GM18502 (cell line): ENCODE data around the gene HSPA5.
"Not testable (repeated sequence)": the region's sequence is repeated elsewhere in the genome, so short reads cannot be mapped to it uniquely, and the experiment has no call there.

Source experiments
- ATAC-seq: cut with Tn5 transposase; IDR thresholded peaks from one replicate; pipeline ENCODE4 v1.9.1; 2021; ENCODE audit warnings: mild to moderate bottlenecking; ENCODE audit not compliant: unreplicated experiment, poor library complexity

Gene HSPA5

DNA sequence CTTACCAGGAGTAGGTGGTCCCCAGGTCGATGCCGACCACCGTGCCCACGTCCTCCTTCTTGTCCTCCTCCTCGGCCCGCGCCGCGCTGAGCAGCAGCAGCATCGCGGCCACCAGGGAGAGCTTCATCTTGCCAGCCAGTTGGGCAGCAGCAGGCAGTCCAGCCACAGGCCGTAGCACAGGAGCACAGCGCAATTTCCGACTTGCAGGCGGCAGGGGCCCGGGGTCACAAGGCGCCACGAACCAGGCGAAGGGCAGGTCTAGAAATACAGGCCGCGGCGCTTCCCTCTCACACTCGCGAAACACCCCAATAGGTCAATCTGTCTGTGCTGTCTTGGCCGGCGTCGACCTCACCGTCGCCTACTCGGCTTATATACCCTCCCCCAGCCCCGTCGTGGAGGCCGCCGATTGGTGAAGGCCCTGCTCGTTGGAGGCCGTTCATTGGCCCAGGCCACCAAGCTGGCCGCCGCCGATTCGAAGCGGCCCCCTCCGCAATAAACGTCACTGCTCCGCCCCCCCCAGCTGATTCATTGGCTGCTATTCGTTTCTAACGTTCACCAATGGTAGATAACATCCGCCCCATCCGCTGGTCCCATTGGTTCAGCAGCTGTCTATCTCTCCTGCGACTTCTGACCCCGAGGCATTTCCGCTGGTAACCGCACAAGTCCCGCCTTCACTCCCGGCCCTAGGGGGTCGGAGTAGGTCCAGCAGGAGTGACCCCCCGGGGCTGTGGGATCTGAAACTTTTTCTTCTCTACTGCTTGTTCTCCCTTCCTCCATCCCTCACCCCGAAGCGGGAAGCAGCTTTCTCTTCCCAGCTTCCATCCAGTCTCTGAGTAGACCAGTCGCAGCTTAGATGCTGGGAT lies at the start of gene HSPA5:
HSPA5 (minus strand) TSS at position 344 of the 863 bp plus-strand sequence; CDS start at position 127, 217 bp downstream.
- peak; percentile 90 for ATAC-seq

DNA sequence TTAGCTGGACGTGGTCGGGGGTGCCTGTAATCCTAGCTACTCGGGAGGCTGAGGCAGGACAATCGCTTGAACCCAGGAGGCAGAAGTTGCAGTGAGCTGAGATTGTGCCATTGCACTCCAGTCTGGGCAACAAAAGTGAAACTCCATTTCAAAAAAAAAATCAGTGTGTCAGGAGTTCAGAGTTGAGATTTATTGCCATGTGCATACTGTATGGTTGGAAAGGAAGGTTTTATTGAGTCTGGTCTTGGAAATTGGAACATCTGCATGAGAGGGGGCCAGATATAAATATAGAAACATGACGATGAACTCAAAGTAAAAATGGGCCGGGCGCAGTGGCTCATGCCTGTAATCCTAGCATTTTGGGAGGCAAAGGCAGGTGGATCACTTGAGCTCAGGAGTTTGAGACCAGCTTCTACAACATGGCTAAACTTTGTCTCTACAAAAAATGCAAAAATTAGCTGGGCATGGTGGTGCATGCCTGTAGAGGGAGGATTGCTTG lies 45.8 kb upstream of the HSPA5 start:
- not testable (repeated sequence) for ATAC-seq

GRCh38 chr9:125284855-125285254 lies 43.7 kb upstream of the HSPA5 start:
- ATAC-seq: no peak

GRCh38 chr9:125280945-125281344 lies 39.8 kb upstream of the HSPA5 start:
- no peak for ATAC-seq

GRCh38 chr9:125277411-125277810 lies 36.3 kb upstream of the HSPA5 start:
- ATAC-seq: no peak

GRCh38 chr9:125276771-125277170 lies 35.6 kb upstream of the HSPA5 start:
- ATAC-seq: no peak

DNA sequence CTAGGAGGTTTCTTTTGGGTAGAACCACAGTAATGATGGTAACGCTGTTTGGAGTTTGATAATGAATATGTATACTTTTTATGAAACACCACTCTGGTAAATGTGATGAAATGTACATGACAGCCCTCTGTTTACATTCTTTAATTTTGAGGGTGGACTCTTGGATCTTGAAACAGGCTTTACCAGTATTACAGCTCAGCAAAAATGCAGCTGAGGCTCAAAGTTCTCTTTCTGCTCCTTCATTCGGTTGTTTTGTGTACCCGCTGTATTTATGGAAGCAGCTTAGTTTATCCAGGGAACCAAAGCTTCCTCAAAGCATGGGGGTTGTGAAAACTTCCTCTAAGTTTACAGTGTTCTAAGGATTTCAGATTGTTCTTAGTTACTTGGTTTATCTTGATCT lies 31.6 kb upstream of the HSPA5 start:
- no peak for ATAC-seq

- no peak for ATAC-seq
These were observed 29.9 kb upstream of the HSPA5 start for GRCh38 chr9:125271081-125271480.

- no peak for ATAC-seq
These were observed 27.9 kb upstream of the HSPA5 start for GRCh38 chr9:125269014-125269397.

DNA sequence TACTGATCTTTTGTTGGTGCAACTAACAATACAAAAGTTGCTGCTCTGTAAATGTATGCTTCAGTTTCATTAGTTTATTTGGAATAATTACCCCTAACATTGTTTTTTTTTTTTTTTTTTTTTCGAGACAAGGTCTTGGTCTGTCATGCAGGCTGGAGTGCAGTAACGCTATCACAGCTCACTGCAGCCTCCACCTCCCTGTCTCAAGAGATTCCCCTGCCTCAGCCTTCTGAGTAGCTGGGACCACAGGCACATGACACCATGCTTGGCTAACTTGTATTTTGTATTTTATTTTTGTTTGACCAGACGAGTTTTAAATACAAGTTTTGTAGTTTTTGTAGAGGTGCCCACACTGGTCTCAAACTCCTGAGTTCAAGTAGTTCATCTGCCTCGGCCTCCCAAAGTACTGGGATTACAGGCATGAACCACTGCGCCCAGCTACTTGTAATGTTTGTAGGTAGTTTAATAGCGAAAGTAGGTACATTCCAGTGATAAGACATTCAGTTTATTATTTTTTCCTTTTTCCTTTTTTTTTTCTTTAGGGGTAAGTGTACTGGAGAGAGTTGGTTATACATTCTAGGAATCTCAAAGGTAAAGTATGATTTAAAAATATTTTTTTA lies 27.4 kb upstream of the HSPA5 start:
- ATAC-seq: no peak

- ATAC-seq: not testable (repeated sequence)
These were observed 22.9 kb upstream of the HSPA5 start for GRCh38 chr9:125264068-125264467.

DNA sequence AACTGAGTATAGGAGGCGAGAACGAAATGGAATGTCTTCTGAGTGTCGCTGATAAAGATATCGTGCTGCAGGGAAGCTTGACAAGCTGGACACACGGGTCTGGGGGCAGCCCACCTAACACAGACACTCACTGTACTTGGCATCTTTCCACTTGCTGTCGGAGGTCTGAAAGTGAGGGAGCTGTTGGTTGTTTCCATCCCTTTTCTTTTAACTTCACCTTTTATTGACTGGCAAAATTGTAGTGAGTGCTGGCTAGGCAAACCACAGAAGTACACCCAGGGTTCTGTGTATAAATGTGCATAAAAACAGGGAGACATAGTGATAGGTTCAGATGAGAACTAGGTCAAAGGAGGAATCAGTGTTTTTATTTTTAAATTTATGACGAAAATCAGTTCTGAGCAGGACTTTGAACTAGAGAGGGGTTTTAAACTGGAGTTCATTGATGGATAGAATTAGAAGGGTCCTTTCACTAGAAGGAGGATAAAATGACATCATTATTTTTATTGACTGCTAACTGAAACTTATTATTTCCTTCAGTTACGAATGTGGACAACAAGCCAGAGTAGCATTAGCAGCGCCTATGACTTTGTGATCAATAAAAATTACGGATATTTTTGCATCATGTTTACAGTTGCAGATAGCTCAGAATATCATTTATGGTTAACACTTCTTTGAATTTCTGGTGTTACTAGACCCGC lies 21.3 kb upstream of the HSPA5 start:
- peak; percentile 13 for ATAC-seq

DNA sequence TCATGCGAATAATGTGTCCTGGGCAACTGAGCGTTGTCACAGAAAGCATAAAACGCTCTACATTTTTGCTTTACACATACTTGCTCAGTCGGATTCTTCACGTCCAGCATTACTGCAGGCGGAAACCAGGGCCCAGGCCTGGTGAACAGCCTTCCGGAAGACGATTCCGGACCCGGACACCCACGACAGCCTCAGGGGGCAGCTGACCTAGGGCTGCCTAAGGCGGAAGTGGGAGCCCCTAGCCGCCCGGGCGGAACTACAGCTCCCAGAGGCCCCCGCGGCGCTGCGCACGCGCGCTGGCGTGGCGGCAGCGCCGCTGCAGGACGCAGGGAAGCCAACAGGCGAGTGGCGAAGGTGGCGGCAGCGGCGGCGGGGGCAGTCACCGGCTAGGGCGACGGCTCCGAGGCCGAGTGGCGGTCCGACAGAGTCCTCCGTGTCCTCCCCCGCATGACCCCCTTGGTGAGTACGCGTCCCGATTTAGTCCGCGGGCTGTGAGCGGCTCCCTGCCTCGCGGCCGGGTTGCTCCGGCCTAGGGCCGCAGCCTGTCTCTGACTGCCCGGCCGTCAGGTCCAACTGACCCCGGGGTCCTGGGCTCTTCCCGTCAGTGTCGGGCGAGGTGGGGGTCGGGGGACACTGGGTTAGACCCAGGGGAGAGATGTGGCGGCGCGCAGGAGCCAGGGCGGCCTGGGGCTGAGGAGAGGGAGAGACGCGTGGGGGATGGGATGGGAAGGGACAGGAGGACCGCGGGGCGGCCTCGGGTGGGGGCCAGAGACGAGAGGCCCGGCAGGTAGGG lies 20.6 kb upstream of the HSPA5 start, which contains the start of gene GAPVD1:
GAPVD1 (plus strand) TSS at position 326 of the 793 bp plus-strand sequence. CDS start 37,096 bp downstream, outside the sequence.
- ATAC-seq: peak; percentile 90

DNA sequence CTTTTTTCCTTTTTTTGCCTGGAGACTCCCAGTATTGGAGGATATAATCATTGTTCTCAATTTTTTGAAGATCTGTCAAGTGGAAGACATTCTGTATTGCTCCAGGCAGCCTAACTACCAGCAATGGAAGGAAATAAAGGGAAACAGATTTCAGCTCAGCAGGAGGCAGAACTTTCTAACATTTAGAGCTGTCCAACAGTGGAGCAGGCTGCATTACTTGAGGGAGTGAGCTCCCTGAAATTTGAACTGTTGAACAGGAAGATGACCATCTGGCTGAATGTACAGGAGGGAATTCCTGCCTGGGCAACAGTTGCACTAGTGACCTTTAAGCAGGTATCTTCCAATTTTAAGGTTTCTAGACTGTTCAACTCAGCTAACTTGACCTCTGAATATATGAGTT lies 19.4 kb upstream of the HSPA5 start:
- no peak for ATAC-seq

- no peak for ATAC-seq
These were observed 17.8 kb upstream of the HSPA5 start for GRCh38 chr9:125258832-125259534.

DNA sequence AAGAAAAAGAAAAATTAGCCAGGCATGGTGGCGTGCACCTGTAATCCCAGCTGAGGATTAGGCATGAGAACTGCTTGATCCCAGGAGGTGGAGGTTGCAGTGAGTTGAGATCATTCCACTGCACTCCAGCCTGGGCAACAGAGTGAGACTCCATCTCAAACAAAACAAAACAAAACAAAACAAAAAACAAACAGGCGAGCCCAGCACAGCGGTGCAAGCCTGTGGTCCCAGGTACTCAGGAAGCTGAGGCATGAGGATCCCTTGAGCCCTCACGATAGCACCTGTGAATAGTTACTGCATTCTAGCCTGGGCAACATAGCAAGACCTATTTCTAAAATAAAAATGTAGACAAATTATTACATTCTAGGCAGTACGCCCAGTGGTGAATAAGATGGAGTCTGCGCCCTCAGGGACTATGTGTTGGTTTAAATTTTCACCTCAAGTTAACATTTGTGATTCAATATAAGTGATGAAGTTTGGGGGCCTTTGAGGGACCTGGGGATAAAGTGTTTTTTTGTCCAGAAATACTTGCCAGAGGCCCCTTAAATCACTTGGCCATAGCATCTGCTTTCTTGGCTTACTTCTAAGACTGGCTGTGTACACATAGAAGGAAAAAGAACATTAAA lies 17.1 kb upstream of the HSPA5 start:
- ATAC-seq: no peak

DNA sequence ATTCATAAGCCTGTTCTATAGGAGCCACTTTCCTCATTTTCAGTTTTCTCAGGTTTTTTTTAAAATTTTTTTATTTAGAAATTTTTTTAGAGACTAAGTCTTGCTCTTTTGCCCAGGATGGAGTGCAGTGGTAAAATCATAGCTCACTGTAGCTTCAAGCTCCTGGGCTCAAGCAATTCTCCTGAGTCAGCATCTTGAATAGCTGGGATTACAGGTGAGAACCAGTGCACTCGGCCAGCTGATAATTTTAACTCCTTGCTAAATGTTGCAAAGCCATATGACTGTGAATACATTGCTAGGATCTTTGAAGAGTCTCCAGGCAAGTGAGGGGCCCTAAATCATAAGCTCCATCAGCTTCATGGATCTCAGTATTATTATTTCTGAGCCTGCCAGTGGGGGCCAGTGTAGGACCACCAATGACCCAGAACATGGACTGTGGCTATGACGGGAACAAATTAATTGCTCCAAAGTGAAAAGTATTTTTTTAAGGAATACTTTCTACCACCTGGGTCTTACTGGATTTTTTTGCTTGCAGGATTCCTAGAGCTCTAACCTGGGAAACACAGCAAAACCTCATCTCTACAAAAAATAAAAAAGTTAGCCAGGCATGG lies 14.7 kb upstream of the HSPA5 start:
- ATAC-seq: no peak

DNA sequence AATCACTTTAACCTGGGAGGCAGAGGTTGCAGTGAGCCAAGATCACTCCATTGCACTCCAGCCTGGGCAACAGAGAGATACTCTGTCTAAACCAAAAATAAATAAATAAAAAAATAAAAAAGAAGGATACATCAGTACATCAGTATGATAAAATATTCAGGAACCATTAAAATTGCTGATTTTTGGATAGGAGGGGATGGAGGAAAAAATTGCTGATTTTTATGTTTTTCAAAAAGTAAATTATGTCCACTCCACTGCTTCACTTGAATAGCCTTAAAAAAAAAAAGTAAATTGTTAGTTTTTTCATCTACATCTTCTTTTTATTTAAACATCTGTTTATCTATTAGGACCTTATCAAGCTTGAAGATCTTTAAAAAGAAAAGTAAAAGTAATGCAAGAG lies 13.1 kb upstream of the HSPA5 start:
- no peak for ATAC-seq

- ATAC-seq: no peak
These were observed 5.1 kb upstream of the HSPA5 start for GRCh38 chr9:125246261-125246667.
